Measurements from ENCODE around the gene GMDS. TPM values are rescaled to one million over a fixed set of nuclear protein-coding genes. Genes with fewer than 3 reads are reported as not detected.

Gene GMDS
- total and polyA plus RNA-seq, 2 of the 8 experiments (the other 6 are each of a cell fraction or from before 2014, with no cell fraction given) = 16.8 to 50.0 TPM

DNA sequence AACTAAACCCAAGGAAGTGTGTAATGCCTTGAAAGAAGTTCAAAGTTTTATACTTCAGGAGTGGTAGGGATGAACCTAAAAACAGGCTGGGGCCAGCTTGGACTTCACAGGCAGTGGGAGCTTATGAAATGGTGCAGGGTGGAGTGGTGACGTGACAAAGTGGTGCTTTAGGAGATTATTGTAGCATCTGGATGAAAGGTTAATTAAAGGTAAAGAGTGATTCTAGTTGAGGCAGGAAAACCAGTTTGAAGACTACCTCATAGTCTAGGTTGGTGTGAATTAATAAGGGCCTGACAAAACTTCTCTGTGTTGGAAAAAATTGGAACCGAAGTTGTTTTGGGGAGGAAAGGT lies 30.5 kb upstream of the GMDS start:
- Histone ChIP-seq H4K20me1 (replicated peaks in 1 of 2; ENCODE audit: control insufficient read depth in 1 of 2, insufficient read depth in 2 of 2, low read length in 2 of 2) (no peaks in the 10 kb centered on the region), H2BK15ac (ENCODE audit: low read length) (no peak overlapping the region), H2AK5ac (ENCODE audit: low read depth, low read length) (no peak overlapping the region), H2BK20ac (ENCODE audit: low read length) (no peak overlapping the region), H3K4me1 (replicated peaks in 1 of 4; ENCODE audit: control insufficient read depth in 3 of 4, insufficient read depth in 4 of 4, low read length in 3 of 4) (no peaks in the 10 kb centered on the region), H3K56ac (replicated peaks; ENCODE audit: insufficient read length, low read depth, low read length) (no peak overlapping the region), H3K27me3 (replicated peaks in 1 of 4; ENCODE audit: control insufficient read depth in 3 of 4, extremely low read depth in 1 of 4, insufficient read depth in 3 of 4, low read length in 3 of 4) (no peaks in the 10 kb centered on the region), H3K23me2 (ENCODE audit: low read depth, low read length) (no peaks in the 10 kb centered on the region), H3K79me1 (ENCODE audit: low read depth, low read length) (no peaks in the 10 kb centered on the region), H3K4ac (replicated peaks; ENCODE audit: insufficient read length, low read depth, low read length) (no peak overlapping the region), H3K4me2 (ENCODE audit: insufficient read depth in 1 of 2, low read depth in 2 of 2, low read length in 2 of 2) (no peak overlapping the region), H3K9ac (replicated peaks in 1 of 4; ENCODE audit: extremely low read depth in 1 of 4, low read depth in 3 of 4, low read length in 3 of 4) (no peak overlapping the region), H2BK12ac (ENCODE audit: low read depth, low read length) (no peak overlapping the region), H2BK5ac (ENCODE audit: low read depth, low read length) (no peak overlapping the region), H3K27ac (ENCODE audit: low read depth, low read length) (no peak overlapping the region), H3K14ac (ENCODE audit: insufficient read length) (no peak overlapping the region), H2AFZ (ENCODE audit: low read length) (no peak overlapping the region), H3K9me3 (ENCODE audit: insufficient read depth in 2 of 2, low read depth in 1 of 2, low read length in 1 of 2) (0 out of 4 replicates have a peak, but pooled peaks cover 0 to 3% of the 10 kb centered on the region in 2 experiments), H4K5ac (ENCODE audit: insufficient read length, low read depth, low read length) (no peak overlapping the region), H2BK120ac (replicated peaks; ENCODE audit: low read depth, low read length) (no peak overlapping the region), H3K79me2 (ENCODE audit: control insufficient read depth in 1 of 2, insufficient read depth in 2 of 2, low read length in 2 of 2) (no peaks in the 10 kb centered on the region), H4K91ac (replicated peaks; ENCODE audit: insufficient read length, low read length) (no peak overlapping the region), H4K8ac (ENCODE audit: extremely low read depth, insufficient read depth, low read length) (no peak overlapping the region), H3K18ac (ENCODE audit: extremely low read depth, low read length) (no peak overlapping the region), H3K4me3 (ENCODE audit: extremely low read depth in 1 of 4, insufficient read depth in 2 of 4, low read depth in 3 of 4, low read length in 4 of 4) (no peak overlapping the region), H3K36me3 (ENCODE audit: control insufficient read depth in 2 of 4, insufficient read depth in 4 of 4, low read length in 3 of 4) (no peaks in the 10 kb centered on the region), H3K23ac (ENCODE audit: insufficient read length) (no peak overlapping the region)
- WGBS, 2 experiments (ENCODE audit: extremely low coverage in 1 of 2, insufficient coverage in 1 of 2, insufficient read length in 1 of 2, insufficient replicate concordance in 2 of 2, low coverage in 1 of 2, low lambda C conversion rate in 2 of 2, missing lambda C conversion rate in 1 of 2) = 85% methylated on average over 2 of the region's 2 CpGs; no CpG with 5 or more reads in 1 of the 2 experiments
- ChIA-PET CTCF (ENCODE audit: partially characterized antibody) (interaction anchor here (1.0 to 1.4 kb wide), 2 partner anchors 67 to 79 kb away, joined by 3 read pairs; no protein-coding TSS in a partner anchor), POLR2A (ENCODE audit: partially characterized antibody) (no interaction called here)
- DNase-seq (ENCODE audit: low read depth in 1 of 2, low spot score in 2 of 2) = no peak
- no peak for TF ChIP-seq POLR2A (IDR thresholded peaks at IDR 0.05; ENCODE audit: control extremely low read depth in 1 of 2, low read depth in 2 of 2, low read length in 2 of 2)
- TF ChIP-seq SAP30 (IDR thresholded peaks at IDR 0.05; ENCODE audit: insufficient read depth, insufficient replicate concordance, low read length) = no peak
- TF ChIP-seq CTBP2 (IDR thresholded peaks at IDR 0.05; ENCODE audit: borderline replicate concordance, insufficient read depth, insufficient read length, low read length) = no peak
- no peak for TF ChIP-seq BACH1 (IDR thresholded peaks at IDR 0.05; ENCODE audit: low read length)
- TF ChIP-seq BRCA1 (IDR thresholded peaks at IDR 0.05; ENCODE audit: low read depth, low read length) = no peak
- TF ChIP-seq RNF2 (IDR thresholded peaks at IDR 0.05; ENCODE audit: borderline replicate concordance, low read depth, low read length, missing control alignments, poor library complexity, severe bottlenecking) = no peak
- TF ChIP-seq TEAD4 (IDR thresholded peaks at IDR 0.05; ENCODE audit: low read depth, low read length) = no peak
- TF ChIP-seq SP2 (IDR thresholded peaks at IDR 0.05; ENCODE audit: low read length) = no peak
- no peak for TF ChIP-seq FOSL1 (IDR thresholded peaks at IDR 0.05; ENCODE audit: insufficient read depth, low read depth, low read length)
- TF ChIP-seq TAF1 (IDR thresholded peaks at IDR 0.05; ENCODE audit: low read depth, low read length) = no peak
- no peak for FAIRE-seq
